Measurements from ENCODE around the gene ATXN1L.
"Not testable (repeated sequence)": the region's sequence is repeated elsewhere in the genome, so short reads cannot be mapped to it uniquely, and the experiment has no call there.

The ATXN1L gene

GRCh38 chr16:71853413-71853812 is 7.6 kb downstream of the ATXN1L start:
- peaks cover 31% of the 10 kb centered on the region for H3K36me3 ChIP-seq (ENCODE audit: control insufficient read depth, insufficient read depth, low read length, severe bottlenecking)
- DNase-seq (ENCODE audit: low read depth) = no peak
- H3K4me3 ChIP-seq (ENCODE audit: low read length) = no peak overlapping the region
- peaks cover 39% of the 10 kb centered on the region for H3K4me1 ChIP-seq (ENCODE audit: control insufficient read depth, insufficient read depth, low read length)
- no peak overlapping the region for H3K9ac ChIP-seq (ENCODE audit: low read length)
- no peaks in the 10 kb centered on the region for H3K9me3 ChIP-seq (ENCODE audit: control insufficient read depth, low read length)
- H3K27me3 ChIP-seq (replicated peaks; ENCODE audit: control insufficient read depth, insufficient read depth, low read length) = no peaks in the 10 kb centered on the region

GRCh38 chr16:71854369-71854948 is 8.7 kb downstream of the ATXN1L start:
- no peak for DNase-seq (ENCODE audit: low read depth)
- Histone ChIP-seq H3K4me1 (ENCODE audit: control insufficient read depth, insufficient read depth, low read length) (peaks cover 48% of the 10 kb centered on the region), H3K27me3 (replicated peaks; ENCODE audit: control insufficient read depth, insufficient read depth, low read length) (no peaks in the 10 kb centered on the region), H3K9me3 (ENCODE audit: control insufficient read depth, low read length) (no peaks in the 10 kb centered on the region), H3K9ac (ENCODE audit: low read length) (no peak overlapping the region), H3K36me3 (ENCODE audit: control insufficient read depth, insufficient read depth, low read length, severe bottlenecking) (peaks cover 28% of the 10 kb centered on the region), H3K4me3 (ENCODE audit: low read length) (no peak overlapping the region)

GRCh38 chr16:71855937-71856662 is 10.3 kb downstream of the ATXN1L start:
- no peaks in the 10 kb centered on the region for H3K9me3 ChIP-seq (ENCODE audit: control insufficient read depth, low read length)
- H3K4me3 ChIP-seq (ENCODE audit: low read length) = no peak overlapping the region
- H3K36me3 ChIP-seq (ENCODE audit: control insufficient read depth, insufficient read depth, low read length, severe bottlenecking) = peaks cover 24% of the 10 kb centered on the region

GRCh38 chr16:71859762-71860521 is 14.2 kb downstream of the ATXN1L start:
- H3K9me3 ChIP-seq (ENCODE audit: control insufficient read depth, low read length) = no peaks in the 10 kb centered on the region
- peaks cover 11% of the 10 kb centered on the region for H3K4me1 ChIP-seq (ENCODE audit: control insufficient read depth, insufficient read depth, low read length)
- H3K27me3 ChIP-seq (replicated peaks; ENCODE audit: control insufficient read depth, insufficient read depth, low read length) = no peaks in the 10 kb centered on the region
- H3K9ac ChIP-seq (ENCODE audit: low read length) = no peak overlapping the region
- H3K4me3 ChIP-seq (ENCODE audit: low read length) = no peak overlapping the region
- no peak for DNase-seq (ENCODE audit: low read depth)
- H3K36me3 ChIP-seq (ENCODE audit: control insufficient read depth, insufficient read depth, low read length, severe bottlenecking) = peaks cover 56% of the 10 kb centered on the region

More at GRCh38 chr16:71855937-71856662, 10.3 kb downstream of the ATXN1L start:
- H3K9ac ChIP-seq (ENCODE audit: low read length) = no peak overlapping the region
- no peak for DNase-seq (ENCODE audit: low read depth)
- H3K4me1 ChIP-seq (ENCODE audit: control insufficient read depth, insufficient read depth, low read length) = peaks cover 38% of the 10 kb centered on the region
- no peaks in the 10 kb centered on the region for H3K27me3 ChIP-seq (replicated peaks; ENCODE audit: control insufficient read depth, insufficient read depth, low read length)

GRCh38 chr16:71863995-71864394 is 18.2 kb downstream of the ATXN1L start:
- Histone ChIP-seq H3K27me3 (replicated peaks; ENCODE audit: control insufficient read depth, insufficient read depth, low read length) (no peaks in the 10 kb centered on the region), H3K9me3 (ENCODE audit: control insufficient read depth, low read length) (no peaks in the 10 kb centered on the region), H3K4me1 (ENCODE audit: control insufficient read depth, insufficient read depth, low read length) (peaks cover 2% of the 10 kb centered on the region), H3K36me3 (ENCODE audit: control insufficient read depth, insufficient read depth, low read length, severe bottlenecking) (peaks cover 63% of the 10 kb centered on the region), H3K9ac (ENCODE audit: low read length) (no peak overlapping the region), H3K4me3 (ENCODE audit: low read length) (no peak overlapping the region)
- DNase-seq (ENCODE audit: low read depth) = no peak

- Histone ChIP-seq H3K9ac (ENCODE audit: low read length) (no peak overlapping the region), H3K4me1 (ENCODE audit: control insufficient read depth, insufficient read depth, low read length) (no peaks in the 10 kb centered on the region), H3K27me3 (replicated peaks; ENCODE audit: control insufficient read depth, insufficient read depth, low read length) (no peaks in the 10 kb centered on the region), H3K36me3 (ENCODE audit: control insufficient read depth, insufficient read depth, low read length, severe bottlenecking) (peaks cover 64% of the 10 kb centered on the region), H3K9me3 (ENCODE audit: control insufficient read depth, low read length) (no peaks in the 10 kb centered on the region), H3K4me3 (ENCODE audit: low read length) (no peak overlapping the region)
- no peak for DNase-seq (ENCODE audit: low read depth)
Measured at GRCh38 chr16:71865173-71865863, 19.5 kb downstream of the ATXN1L start.

GRCh38 chr16:71867175-71867574 is 21.4 kb downstream of the ATXN1L start:
- H3K4me1 ChIP-seq (ENCODE audit: control insufficient read depth, insufficient read depth, low read length); H3K9ac ChIP-seq (ENCODE audit: low read length); H3K9me3 ChIP-seq (ENCODE audit: control insufficient read depth, low read length); DNase-seq (ENCODE audit: low read depth); H3K27me3 ChIP-seq (replicated peaks; ENCODE audit: control insufficient read depth, insufficient read depth, low read length); H3K4me3 ChIP-seq (ENCODE audit: low read length): not testable (repeated sequence)
- H3K36me3 ChIP-seq (ENCODE audit: control insufficient read depth, insufficient read depth, low read length, severe bottlenecking) = peaks cover 50% of the 10 kb centered on the region

GRCh38 chr16:71867939-71868338 is 22.2 kb downstream of the ATXN1L start:
- no peak for DNase-seq (ENCODE audit: low read depth)
- Histone ChIP-seq H3K36me3 (ENCODE audit: control insufficient read depth, insufficient read depth, low read length, severe bottlenecking) (peaks cover 44% of the 10 kb centered on the region), H3K4me1 (ENCODE audit: control insufficient read depth, insufficient read depth, low read length) (no peaks in the 10 kb centered on the region), H3K9ac (ENCODE audit: low read length) (no peak overlapping the region), H3K27me3 (replicated peaks; ENCODE audit: control insufficient read depth, insufficient read depth, low read length) (no peaks in the 10 kb centered on the region), H3K9me3 (ENCODE audit: control insufficient read depth, low read length) (no peaks in the 10 kb centered on the region), H3K4me3 (ENCODE audit: low read length) (no peak overlapping the region)

- DNase-seq (ENCODE audit: low read depth) = no peak
- Histone ChIP-seq H3K27me3 (replicated peaks; ENCODE audit: control insufficient read depth, insufficient read depth, low read length) (no peaks in the 10 kb centered on the region), H3K9ac (ENCODE audit: low read length) (no peak overlapping the region), H3K4me3 (ENCODE audit: low read length) (no peak overlapping the region), H3K36me3 (ENCODE audit: control insufficient read depth, insufficient read depth, low read length, severe bottlenecking) (peaks cover 35% of the 10 kb centered on the region), H3K9me3 (ENCODE audit: control insufficient read depth, low read length) (no peaks in the 10 kb centered on the region), H3K4me1 (ENCODE audit: control insufficient read depth, insufficient read depth, low read length) (no peaks in the 10 kb centered on the region)
Measured at GRCh38 chr16:71869089-71869488, 23.3 kb downstream of the ATXN1L start.

GRCh38 chr16:71870818-71871217 is 25.0 kb downstream of the ATXN1L start:
- no peak for DNase-seq (ENCODE audit: low read depth)
- H3K4me3 ChIP-seq (ENCODE audit: low read length) = no peak overlapping the region
- no peaks in the 10 kb centered on the region for H3K27me3 ChIP-seq (replicated peaks; ENCODE audit: control insufficient read depth, insufficient read depth, low read length)
- H3K9ac ChIP-seq (ENCODE audit: low read length) = no peak overlapping the region
- H3K9me3 ChIP-seq (ENCODE audit: control insufficient read depth, low read length) = no peaks in the 10 kb centered on the region
- peaks cover 26% of the 10 kb centered on the region for H3K36me3 ChIP-seq (ENCODE audit: control insufficient read depth, insufficient read depth, low read length, severe bottlenecking)
- no peaks in the 10 kb centered on the region for H3K4me1 ChIP-seq (ENCODE audit: control insufficient read depth, insufficient read depth, low read length)

GRCh38 chr16:71873199-71873598 is 27.4 kb downstream of the ATXN1L start:
- H3K27me3 ChIP-seq (replicated peaks; ENCODE audit: control insufficient read depth, insufficient read depth, low read length) = no peaks in the 10 kb centered on the region
- H3K36me3 ChIP-seq (ENCODE audit: control insufficient read depth, insufficient read depth, low read length, severe bottlenecking) = peaks cover 28% of the 10 kb centered on the region
- DNase-seq (ENCODE audit: low read depth) = no peak
- H3K4me3 ChIP-seq (ENCODE audit: low read length) = no peak overlapping the region
- no peaks in the 10 kb centered on the region for H3K4me1 ChIP-seq (ENCODE audit: control insufficient read depth, insufficient read depth, low read length)
- no peak overlapping the region for H3K9ac ChIP-seq (ENCODE audit: low read length)
- no peaks in the 10 kb centered on the region for H3K9me3 ChIP-seq (ENCODE audit: control insufficient read depth, low read length)
